HG03097 (cell line): ENCODE results near the gene AHNAK.

Source experiments
- ATAC-seq: cut with Tn5 transposase; IDR thresholded peaks from one replicate; pipeline ENCODE4 v1.9.1; 2021; ENCODE audit not compliant: unreplicated experiment, low FRiP score

AHNAK gene

GRCh38 chr11:62413060-62413696 lies 133.4 kb downstream of the AHNAK start:
- no peak for ATAC-seq

- no peak for ATAC-seq
Observed at GRCh38 chr11:62411524-62411923, 135.1 kb downstream of the AHNAK start.

GRCh38 chr11:62410972-62411371 lies 135.6 kb downstream of the AHNAK start:
- no peak for ATAC-seq

DNA sequence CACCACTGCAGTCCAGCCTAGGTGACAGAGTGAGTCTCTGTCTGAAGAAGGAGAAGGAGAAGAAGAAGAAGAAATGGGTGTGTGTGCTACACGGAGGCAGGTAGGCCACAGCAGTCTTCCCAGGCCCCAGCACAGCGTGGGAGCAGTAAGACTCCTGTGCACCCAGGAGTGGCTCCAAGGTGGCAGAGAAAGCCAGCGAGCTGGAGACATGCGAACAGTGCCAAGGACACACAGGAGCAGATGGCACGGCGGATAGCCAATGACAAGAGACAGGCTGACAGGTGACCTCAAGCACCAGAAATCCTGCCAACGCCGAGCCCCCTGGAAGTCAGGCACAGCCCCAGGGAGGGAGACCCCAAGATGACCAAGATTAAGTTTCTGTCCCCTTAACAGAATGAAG lies 136.8 kb downstream of the AHNAK start:
- no peak for ATAC-seq

GRCh38 chr11:62406034-62406433 lies 140.6 kb downstream of the AHNAK start:
- ATAC-seq, result no peak

DNA sequence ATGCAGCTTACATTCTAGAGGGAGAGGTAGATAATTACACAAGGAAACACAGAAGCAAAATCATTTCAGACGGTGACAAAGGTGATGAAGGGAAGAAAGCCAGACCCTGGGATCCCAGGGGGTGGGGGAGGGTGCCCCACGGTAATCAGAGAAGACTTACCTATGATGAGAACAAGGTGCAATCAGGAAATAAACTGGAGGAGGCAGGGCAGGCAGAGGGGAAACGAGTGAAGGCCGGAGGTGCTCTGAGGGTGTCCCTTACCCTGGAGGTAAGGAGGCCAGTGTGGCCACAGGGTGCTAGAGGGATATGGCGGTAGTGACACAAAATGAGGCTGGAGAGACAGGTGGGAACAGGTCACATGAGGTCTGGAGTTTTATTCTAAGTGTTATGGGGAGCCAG lies 141.7 kb downstream of the AHNAK start:
- ATAC-seq, result no peak

GRCh38 chr11:62404435-62404834 lies 142.2 kb downstream of the AHNAK start:
- ATAC-seq, result no peak

- ATAC-seq, result no peak
Observed at GRCh38 chr11:62402960-62403730, 143.5 kb downstream of the AHNAK start.

DNA sequence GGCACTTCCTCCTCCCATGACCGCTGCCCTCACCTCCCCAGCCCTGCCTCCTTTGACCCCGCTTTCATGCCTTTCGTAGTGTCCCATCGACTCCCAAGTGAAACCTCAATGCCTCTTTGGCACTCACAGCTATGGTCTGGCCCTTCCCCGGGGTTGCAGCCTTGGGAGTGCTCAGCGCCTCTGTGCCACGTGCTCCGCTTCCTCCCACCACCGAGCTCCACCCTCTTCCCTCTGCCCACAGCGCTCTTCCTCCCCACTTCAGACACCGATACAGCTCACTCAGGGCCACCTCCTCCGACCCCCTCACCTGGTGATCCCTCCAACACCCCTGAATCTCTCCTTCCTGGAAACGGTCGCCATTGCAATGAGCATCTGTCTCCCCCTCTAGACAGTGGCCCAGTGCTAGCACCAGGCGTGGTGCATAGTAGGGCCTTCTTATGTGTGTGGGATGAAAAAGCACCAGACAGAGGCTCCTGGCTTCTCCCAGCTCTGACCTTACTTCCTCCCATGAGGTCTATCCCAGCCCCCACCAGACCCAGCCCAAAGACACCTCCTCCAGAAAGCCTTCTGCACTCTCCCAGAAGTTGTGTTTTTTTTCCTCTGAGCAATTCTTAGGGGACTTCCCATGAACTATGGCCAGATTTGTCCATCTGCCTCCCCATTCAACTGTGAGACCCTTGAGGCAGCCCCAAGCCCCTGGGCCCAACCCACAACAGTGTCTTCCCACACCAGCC lies 144.2 kb downstream of the AHNAK start:
- no peak for ATAC-seq

DNA sequence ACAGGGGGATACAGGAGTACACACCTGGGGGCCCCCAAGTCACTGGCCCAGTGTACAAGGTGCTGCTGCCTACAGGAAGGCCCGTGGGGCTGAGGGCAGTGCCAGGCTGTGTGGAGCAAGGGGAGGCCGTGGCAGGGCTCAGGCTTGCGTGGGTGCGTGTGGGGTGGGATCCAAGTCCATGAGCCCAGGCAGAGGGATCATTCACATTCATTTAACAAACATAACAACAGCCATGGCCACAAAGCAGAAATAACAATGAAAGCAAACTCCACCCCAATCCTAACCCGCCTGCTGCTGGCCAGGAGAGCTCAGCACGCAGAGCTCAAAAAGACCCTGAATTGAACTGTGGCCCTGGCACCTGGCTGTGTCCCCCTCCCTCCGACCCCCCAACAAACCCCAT lies 144.8 kb downstream of the AHNAK start:
- no peak for ATAC-seq

GRCh38 chr11:62401356-62401755 lies 145.2 kb downstream of the AHNAK start:
- no peak for ATAC-seq

DNA sequence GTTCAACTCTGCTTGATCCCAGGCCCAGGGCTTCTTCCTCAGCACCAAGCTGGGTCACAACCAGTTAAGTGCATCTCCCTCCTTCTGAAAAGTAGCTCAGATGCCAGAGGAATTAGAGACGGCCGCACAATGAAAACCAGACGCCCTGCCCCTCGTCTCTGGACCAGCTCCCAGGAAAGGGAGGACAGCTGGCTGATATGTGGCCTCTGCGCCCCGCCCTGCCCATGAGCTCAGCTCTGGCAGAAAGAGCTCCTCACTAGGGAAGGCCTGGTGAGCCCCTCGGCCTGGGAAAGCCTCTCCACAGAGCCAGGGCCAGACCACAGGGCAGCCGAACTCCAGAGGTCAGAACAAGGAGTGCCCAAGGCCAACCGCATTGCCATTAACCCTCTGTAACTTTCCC lies 145.8 kb downstream of the AHNAK start:
- ATAC-seq, result no peak

GRCh38 chr11:62400281-62400680 lies 146.3 kb downstream of the AHNAK start:
- no peak for ATAC-seq

DNA sequence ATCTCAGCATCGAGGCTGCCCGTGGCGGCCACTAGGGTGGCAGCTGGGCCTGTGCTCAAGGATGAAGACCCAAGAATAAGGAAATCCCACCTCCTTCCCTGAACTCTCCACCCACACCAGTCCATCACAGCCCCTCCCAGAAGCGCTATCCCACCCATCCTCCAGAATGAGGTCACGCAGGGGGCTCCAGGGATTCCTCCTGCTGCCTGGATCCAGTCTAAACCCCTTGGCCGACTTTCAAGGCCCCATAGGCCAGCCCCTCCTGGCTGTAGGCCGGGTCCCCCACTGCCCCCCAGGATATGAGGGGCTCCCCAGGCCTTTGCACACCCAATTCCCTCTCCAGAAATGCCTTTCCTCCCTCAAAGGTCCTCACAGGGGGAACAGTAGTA lies 146.7 kb downstream of the AHNAK start:
- ATAC-seq, result no peak

DNA sequence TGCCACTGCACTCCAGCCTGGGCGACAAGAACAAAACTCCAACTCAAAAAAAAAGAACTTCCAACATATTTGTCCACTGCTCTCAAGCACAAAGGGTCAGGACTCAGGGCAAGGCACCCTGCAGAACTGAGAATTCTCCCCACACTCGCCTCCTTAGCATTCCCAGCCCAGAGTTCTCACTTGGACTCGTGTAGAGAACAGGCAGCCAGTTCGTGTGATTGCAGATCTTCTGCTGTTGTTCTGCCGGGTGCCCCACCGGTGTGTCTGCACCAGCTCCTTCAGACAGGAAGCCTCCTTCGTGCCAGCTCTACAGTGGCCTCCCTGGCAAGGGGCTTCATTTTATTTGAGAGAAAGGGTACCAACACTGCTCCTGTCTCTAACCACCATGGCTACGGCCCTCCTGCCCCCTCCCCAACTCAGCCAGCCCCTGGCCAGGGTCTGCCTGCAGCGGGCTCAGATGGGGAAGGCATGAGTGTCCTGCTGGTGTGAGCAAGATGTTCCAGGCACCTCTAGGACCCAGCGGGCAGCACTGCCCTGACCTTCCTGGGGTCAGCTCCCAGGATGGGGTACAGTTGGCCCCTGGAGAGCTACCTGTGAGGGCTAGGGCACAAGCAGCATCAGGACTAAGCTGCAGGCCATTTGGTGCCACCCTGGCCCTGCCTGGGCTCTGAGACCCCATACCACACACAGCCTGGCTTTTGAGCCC lies 147.3 kb downstream of the AHNAK start:
- ATAC-seq, result no peak

GRCh38 chr11:62398011-62398994 lies 148.3 kb downstream of the AHNAK start:
- ATAC-seq, result no peak

- ATAC-seq, result no peak
Observed at GRCh38 chr11:62395885-62396551, 150.6 kb downstream of the AHNAK start.

DNA sequence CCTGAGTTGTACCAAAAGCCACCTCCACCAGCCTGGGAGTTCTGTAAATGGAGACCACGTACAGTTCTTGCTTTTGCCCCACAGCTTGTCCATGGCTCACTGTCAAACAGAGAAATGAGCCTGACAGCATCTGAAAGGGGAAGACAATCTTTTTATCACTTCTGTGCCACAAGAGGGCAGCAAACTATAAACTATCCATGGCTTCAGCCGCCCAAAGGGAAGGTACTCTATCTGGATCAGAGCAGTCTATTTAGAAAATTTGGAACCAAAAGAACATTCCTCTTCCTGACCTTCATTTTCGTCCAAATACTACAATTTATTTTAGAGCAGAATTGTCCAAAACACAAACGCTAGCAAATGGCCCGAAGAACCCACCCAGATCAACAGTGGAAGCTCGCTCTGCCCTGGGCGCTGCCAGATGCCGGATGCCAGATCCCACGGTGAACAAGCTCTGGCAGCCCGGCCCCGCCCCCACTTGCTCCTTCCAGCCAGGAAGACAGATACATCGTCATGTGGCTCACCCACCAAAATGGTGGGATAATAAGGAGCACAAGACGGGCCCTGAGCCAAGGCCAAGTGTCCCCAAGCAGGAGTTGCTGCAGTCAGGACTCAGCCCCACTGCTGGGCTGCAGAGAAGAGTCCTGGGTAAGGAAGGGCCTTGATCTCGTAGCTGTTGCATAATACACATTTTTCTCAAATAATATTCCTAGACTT lies 151.6 kb downstream of the AHNAK start:
- ATAC-seq, result no peak

DNA sequence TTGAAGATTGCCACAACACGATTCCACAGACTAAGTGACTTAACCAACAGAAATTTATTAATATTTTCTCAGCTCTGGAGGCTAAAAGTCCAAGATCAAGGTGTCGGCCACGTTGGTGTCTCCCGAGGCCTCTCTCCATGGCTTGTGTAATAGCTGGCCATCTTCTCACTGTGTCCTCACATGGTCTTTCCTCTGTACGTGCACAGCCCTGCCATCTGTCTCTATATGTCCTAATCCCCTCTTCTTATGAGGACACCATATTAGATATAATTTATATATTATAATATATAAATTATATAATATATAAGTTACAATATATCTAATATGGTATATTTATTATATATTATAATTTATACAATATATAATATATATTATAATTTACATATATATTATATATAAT lies 152.9 kb downstream of the AHNAK start:
- ATAC-seq, result no peak
